Stimulated activated CD8-positive, alpha-beta memory T cell treated with anti-CD3 and anti-CD28 coated beads, Interleukin-2, amount 100 ng/mL, for 1 hour (primary cell): Measurements from ENCODE around the gene PSMD3.
"Not testable (repeated sequence)": the region's sequence is repeated elsewhere in the genome, so short reads cannot be mapped to it uniquely, and the experiment has no call there.

Experiments
- DNase-seq, 2 donors: peaks; one replicate each; pipeline ENCODE4 v3.0.0-alpha.2; 2020; ENCODE audit warnings: low read depth in 2 of 2

PSMD3 gene

GRCh38 chr17:39996800-39997199 lies 16.2 kb downstream of the PSMD3 start:
- no peak for DNase-seq

GRCh38 chr17:39997543-39997942 lies 16.9 kb downstream of the PSMD3 start:
- no peak for DNase-seq

- no peak for DNase-seq
Measured at GRCh38 chr17:39999067-39999466, 18.5 kb downstream of the PSMD3 start.

GRCh38 chr17:40000161-40000560 lies 19.6 kb downstream of the PSMD3 start:
- DNase-seq, result no peak

GRCh38 chr17:40001335-40001734 lies 20.7 kb downstream of the PSMD3 start:
- not testable (repeated sequence) for DNase-seq

GRCh38 chr17:40004072-40004471 lies 23.5 kb downstream of the PSMD3 start:
- no peak for DNase-seq

GRCh38 chr17:40004712-40005111 lies 24.1 kb downstream of the PSMD3 start:
- no peak for DNase-seq

GRCh38 chr17:40005520-40005919 lies 24.9 kb downstream of the PSMD3 start:
- DNase-seq, result no peak

- DNase-seq, result not testable (repeated sequence)
Measured at GRCh38 chr17:40010946-40011500, 30.4 kb downstream of the PSMD3 start.

GRCh38 chr17:40012017-40012647 lies 31.5 kb downstream of the PSMD3 start:
- not testable (repeated sequence) for DNase-seq

GRCh38 chr17:40014375-40014980 lies 33.9 kb downstream of the PSMD3 start:
- no peak for DNase-seq

GRCh38 chr17:40015005-40015997 lies 34.7 kb downstream of the PSMD3 start, which contains the start of gene CSF3:
Gene CSF3 (plus strand): TSS chr17:40015440. CDS start chr17:40015475, 35 bp downstream.
- no peak for DNase-seq

- DNase-seq, result no peak
Measured at GRCh38 chr17:40015998-40016985, 35.7 kb downstream of the PSMD3 start.

GRCh38 chr17:40017422-40018080 lies 36.9 kb downstream of the PSMD3 start:
- no peak for DNase-seq

GRCh38 chr17:40018211-40019121 lies 37.9 kb downstream of the PSMD3 start:
- DNase-seq, result no peak

GRCh38 chr17:40019140-40019991 lies 38.8 kb downstream of the PSMD3 start:
- no peak for DNase-seq

GRCh38 chr17:40020146-40020545 lies 39.5 kb downstream of the PSMD3 start:
- DNase-seq, result no peak

- DNase-seq, result no peak
Measured at GRCh38 chr17:40021451-40021971, 40.9 kb downstream of the PSMD3 start.
